ENCODE data around the gene MRFAP1L1.

- TF ChIP-seq POLR2A (IDR thresholded peaks at IDR 0.05) (no peak), CTCF (IDR thresholded peaks at IDR 0.05 in 4 of 5, conservative IDR thresholded peaks at IDR 0.05 in 1 of 5) (no peak)
Measured at GRCh38 chr4:6748286-6748685, 38.6 kb upstream of the MRFAP1L1 start.

Data from gastrocnemius medialis (tissue), 4 donors.